Putamen (tissue), 1 donor: ENCODE results near the gene FICD.

Source experiments
- DNase-seq: peaks from one replicate; pipeline ENCODE4 v3.0.0-alpha.2; 2016; ENCODE audit warnings: low spot score

FICD gene

DNA sequence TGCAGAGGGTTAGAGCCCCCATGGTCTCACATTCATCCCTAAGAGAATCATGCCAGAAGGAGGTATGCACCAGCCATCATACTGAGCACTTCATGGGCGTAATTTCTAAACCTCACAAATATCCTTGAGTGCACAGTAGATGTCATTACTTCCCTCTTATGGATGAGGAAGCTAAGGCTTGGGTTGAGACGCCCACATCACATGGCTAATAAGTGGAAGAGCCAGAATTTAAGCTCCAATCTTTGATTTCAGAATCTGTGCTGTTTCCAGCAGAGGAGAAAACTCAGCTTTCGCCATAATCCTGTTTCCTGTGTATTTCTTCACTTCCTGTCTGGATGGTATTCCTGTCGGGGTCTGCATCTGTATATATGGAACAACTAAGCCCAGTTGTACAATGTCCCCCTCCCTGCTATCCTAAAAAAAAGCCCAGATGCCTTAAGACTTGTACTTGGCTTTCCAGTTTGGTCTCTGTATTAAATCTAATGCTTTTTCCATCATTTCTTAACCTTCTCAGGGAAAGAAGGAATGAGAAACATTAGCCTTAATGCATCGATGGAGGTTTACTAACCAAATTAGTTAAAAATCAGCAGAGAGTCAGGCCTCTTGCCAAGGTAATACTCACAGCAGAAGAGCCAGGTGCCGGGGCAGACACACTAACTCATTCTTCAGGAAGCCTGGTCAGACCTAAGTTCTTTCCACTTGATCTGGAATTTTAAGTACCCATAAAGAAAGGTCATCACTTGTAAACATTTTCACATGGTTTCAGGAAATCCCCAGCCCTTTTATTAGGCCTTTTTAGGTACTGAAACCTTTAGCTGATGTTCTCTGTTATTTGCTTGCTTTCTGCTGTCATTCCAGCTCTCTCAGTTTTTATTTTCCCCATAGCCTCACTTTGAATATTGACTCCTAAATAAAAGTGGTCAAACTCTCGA lies 52.6 kb downstream of the FICD start:
- DNase-seq = no peak

DNA sequence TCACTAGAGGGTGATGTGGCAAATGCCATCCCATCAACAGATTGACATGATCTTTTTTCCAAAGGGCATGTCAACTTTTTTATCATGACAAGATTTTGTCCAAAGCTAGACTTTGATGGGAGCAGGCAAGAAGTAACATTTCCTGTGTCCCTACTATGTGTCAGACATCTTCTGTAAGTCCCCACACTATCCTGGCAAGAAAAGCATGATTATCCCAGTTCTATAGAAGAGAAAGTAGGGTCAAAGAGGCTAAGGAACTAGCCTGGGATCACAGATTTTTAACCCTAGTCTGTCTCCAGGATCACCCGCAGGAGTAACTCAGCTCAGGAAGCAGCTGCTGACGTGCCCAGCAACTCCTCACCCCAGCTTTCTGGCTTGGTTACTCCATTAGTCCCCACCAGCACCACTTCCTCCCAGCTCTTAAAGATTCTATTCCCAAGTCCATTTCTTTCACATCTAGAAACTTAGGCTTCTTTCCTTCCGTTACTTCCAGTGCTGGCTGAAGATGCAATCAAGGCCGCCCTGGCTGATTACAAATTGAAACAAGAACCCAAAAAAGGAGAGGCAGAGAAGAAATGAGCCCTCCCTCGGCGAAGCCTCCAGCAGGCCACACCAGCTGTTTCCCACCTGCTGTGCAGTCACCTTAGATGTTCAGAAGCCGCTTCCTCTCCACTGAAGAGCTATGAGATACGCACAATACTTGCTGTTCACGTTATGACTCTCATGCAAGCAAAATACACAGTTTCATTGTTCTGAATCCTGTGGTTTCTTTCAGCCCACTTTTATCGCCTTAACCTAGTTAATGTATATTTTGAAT lies 53.5 kb downstream of the FICD start:
- DNase-seq = no peak
